ENCODE results near the gene FIGNL1. TPM values are rescaled to one million over a fixed set of nuclear protein-coding genes. Genes with fewer than 3 reads are reported as not detected.

The FIGNL1 gene
- total RNA-seq, 1 donor from 2014 or later = 36.3 TPM

DNA sequence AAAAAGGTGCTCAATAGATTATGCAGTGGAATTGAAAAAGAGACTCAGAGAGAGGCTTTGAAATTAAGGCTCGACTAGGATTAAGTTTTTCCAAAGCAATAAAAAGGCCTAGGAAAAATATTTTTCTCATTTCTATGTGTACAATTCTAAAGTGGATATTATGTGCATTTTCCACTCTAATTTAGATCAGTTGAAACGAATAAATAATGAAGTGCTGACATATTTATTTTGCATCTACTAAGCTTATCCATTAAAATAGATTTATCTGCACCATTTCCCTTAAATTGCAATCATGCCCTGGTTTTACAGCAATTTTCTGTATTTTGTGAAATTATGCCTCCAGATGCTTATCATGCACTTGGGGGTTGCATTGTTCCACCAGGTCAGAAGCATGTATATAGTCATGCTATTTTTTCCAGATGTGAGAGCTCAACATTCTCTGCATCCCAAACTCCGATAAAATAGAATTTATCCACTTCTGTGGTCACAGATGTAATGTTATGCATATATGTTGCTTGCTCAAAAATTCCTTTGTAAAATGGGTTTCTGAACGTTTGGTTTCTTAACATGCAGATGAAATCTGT, 18.3 kb downstream of the FIGNL1 start:
- intact Hi-C loops (cut with micrococcal nuclease) = no loop called here

DNA sequence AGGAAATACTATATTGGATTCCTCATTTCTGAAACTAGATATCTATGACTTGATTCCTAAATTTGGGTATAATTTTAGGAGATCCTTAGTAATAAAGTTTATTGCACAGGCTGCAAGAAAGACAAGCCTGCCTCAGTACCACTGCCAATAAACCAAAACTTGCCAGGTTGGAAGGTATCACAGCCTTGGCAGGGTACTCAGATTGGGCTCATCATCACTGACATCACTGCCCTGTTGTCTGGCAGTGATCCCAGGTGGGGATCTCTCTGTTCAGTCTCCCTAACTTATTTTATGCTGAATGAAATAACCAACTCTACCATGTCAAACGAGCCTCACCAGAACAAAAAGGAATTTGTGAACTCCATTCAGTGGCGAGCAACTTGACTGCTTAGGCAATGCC, 18.8 kb downstream of the FIGNL1 start:
- intact Hi-C loops (cut with micrococcal nuclease) = no loop called here

DNA sequence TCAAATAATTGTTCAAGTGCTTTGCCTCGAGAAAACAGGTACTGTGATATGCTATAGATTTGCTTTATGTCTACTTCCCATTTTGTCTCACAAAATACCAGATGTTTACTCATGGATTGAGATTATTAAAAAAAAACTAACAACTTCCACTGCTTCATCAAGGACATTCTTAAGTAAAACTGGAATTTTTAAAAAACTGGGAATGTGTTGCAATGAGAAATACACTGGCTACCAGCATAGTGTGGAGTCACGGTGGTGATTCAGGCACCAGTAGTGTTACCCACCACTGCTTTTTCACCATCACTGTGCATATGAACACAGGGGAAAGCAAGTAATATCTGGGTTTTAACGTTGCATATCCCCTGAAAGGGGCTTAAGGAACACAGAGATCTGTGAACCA, 21.2 kb downstream of the FIGNL1 start:
- intact Hi-C loops (cut with micrococcal nuclease) = no loop called here

DNA sequence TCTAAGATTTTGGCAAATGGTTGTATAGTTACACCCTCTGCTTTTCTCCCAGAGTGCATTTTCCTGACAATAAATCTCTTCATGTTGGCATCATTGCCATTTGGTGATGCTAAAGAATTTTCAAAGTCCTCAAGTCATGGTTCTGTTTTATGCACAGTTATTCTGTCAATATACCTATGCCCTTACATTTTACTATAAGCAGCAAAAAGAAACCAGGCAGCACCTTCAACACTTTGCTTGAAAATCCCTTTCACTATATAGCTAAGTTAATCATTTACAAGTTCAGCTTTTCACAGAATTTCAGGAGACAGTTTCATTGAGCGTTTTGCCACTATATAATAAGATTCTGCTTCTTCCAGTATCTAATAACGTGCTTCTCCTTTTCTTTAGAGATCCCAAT, 22.6 kb downstream of the FIGNL1 start:
- intact Hi-C loops (cut with micrococcal nuclease) = no loop called here

DNA sequence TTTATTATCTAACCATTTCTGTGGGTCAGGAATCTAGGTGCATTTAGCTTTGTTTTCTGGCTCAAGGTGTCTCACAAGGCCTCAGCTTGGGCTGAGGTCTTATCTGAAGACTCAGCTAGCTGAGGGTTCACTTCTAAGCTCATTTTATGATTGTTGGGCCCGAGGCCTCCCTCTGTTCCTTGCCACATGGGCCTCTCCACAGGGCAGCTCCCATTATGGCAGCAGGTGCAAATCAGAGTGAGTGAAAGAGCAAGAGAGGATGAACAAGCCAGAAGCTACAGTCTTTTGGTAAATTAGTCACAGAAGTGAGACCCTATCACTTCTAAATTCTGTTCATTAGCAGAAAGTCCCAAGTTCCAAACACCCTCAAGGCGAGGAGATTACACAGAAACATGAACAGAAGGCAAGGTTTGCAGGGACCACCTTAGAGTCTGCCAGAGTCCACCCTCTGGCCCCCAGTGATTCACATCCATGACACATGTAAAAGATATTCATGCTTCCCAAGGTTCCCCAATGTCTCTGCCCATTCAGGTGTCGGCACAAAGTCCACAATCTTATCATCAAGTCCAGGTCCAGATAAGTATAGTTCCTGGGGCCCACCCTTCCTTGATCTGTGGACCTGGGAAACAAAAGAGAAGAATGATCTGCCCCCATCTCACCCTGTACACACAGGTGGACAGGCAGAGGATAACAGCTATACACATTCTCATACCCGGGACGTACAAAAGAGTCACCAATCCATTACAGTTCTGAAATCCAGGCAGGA, 23.7 kb downstream of the FIGNL1 start:
- intact Hi-C loops (cut with micrococcal nuclease) = no loop called here

DNA sequence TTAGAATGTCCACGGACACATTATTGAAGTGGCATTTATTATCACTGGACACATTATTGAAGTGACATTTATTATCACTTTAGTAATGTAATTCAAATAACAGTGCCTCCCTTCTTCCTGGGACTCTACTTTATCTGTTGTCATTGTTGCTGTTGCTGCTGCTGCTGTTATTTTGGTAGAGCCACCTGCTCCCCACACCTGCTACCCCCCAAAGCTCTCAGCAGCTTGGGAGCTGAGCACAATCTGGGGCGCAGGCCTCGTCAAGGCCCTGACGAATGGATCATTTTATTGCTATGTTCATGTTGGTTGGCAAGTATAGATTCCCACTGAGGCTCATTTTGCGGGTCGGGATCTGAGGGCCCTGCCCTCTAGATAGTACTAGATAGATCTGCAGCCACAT, 24.8 kb downstream of the FIGNL1 start:
- intact Hi-C loops (cut with micrococcal nuclease) = no loop called here

DNA sequence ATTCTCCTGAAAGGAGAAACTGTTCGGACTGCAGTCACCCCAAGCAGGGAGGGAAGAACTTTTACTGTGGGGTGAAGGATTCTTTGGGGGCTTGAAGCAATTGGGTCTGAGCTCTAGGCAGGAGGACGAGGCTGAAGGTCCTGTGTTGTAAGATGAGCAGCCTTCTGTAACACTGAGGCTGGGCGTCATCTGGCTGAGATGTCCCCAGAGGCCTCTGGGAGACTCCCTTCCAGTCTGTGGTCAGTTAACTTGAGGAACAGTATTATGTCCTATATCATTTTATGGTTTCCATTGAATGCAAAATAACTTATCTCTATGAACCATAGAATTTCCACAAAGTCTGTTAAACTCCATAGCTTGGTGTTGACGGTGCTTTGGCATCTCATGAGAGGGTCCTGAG, 26.3 kb downstream of the FIGNL1 start:
- intact Hi-C loops (cut with micrococcal nuclease) = no loop called here

DNA sequence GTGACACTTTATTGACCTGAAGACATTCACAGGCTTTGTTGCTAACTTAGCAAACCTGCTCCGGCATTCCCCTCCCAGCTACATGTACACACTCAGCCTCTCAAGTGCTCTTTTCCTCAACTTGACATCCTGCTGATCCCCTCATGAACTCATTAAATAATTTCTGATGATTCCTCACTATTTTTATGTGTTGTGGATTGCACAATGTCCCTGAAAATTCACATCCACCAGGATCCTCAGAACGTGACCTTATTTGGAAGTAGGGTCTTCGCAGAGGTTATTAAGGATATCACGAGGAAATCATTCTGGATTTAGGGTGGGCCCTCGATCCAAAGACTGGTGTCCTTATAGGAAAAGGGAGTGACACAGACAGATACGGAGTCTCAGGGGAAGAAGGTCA, 27.3 kb downstream of the FIGNL1 start:
- intact Hi-C loops (cut with micrococcal nuclease) = no loop called here

DNA sequence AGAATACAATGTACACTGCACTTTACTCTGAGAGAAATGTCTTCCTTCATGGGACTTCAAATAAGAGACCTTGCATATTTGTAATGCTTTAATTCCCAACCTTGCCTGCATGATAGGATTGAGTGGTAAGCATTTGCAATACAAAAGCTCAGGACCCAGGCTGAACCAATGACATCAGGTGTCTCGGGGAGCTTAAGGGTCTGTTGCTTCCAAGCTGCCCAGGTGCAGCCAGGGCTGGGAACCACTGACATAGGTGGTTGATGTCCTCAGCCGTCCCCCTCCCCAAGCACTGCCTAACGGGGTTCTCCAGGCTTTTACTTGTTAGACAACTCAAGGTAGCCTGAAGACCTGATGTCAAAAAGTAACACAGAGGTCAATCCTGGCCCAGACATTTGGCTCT, 29.1 kb downstream of the FIGNL1 start:
- intact Hi-C loops (cut with micrococcal nuclease) = no loop called here

DNA sequence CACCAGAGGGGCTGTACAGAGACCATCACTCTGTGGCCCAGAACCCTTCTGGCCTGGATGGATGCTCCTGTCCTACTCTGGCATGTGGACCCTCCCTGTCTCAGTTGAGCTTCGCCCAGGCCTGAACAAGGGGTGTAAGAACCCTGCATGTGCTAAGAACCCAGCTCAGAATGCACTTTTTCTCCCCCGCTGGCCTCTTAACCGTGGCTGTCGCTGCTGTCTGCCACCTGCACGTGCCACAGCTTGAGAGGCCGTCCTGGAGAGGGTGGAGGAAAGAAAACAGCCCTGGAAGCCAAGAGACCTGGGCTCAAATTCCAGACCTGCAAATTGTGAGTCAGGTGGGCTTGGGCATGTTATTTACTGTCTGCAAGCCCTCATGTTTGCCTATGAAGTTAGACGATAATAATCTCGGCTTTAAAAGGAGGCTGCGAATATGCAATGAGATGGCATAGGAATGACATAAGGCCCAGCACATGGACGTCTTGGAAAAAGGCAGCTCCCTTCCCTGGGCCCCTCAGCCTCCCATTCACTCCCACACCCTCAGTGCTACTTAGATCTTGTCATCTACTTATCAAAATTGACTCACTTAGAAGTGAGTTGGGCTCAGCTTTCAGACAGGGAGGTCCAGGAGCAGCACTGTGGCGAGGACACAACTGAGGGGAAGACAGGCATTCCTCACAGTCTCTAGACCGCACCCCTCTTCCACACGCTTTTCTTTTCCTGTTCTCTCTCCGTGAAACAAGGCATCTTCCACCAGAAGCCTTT, 31.4 kb downstream of the FIGNL1 start:
- intact Hi-C loops (cut with micrococcal nuclease) = loop anchor here (1.0 to 2.0 kb wide), 5 partner anchors 50 to 326 kb away; no protein-coding TSS in a partner anchor

DNA sequence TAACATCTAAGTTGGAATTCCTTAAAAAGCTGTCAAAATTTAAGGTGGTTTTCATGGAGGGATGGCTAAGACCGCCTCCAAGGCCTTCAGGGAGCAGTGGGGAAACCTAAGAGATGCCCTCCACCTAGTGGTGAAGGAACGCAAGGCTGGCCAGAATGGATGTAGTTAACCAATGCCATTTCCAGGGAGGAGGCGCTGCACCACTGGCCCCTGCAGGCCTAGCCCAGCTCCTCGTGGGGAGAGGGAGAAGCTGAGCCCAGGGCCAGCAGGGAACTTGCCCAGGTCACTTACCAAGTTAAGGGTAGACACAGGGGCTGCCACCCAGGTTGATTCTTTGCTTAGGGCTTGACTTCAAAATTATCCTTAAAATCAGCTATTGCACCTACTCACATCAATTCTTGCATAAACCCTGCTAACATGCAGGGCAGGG, 32.0 kb downstream of the FIGNL1 start:
- intact Hi-C loops (cut with micrococcal nuclease) = loop anchor here (1.0 to 2.0 kb wide), 5 partner anchors 49 to 326 kb away; no protein-coding TSS in a partner anchor

DNA sequence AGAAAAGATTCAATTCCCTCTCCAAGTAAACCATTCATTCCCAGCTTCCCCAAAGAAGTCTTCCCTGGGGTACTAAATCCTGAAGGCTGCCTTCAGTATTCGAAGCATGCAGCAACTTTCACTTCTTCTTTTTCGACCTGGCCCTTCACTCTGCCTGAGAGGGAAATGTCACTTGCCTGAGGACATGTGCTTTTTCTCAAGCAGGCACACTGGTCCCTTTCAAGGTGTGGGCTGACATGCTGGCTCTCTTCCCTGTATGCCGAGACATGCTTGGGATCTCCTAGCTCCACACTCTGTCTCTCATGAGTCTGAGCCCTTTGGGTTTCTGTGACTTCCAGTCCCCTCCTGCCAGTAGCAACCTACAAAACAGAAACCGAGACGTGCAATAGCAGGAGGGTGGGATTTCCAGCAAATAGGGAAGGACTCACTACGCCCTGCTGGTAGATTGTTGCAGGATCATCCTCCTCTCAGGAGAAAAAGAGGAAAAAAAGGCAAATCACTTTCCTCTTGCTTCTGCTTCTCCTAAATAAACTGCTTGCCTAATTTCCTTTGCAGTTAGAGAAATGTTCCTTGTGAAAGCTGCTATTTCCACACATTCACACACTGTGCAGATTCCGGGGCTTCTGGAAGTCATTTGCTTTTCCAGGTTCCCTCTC, 33.5 kb downstream of the FIGNL1 start:
- intact Hi-C loops (cut with micrococcal nuclease) = no loop called here

DNA sequence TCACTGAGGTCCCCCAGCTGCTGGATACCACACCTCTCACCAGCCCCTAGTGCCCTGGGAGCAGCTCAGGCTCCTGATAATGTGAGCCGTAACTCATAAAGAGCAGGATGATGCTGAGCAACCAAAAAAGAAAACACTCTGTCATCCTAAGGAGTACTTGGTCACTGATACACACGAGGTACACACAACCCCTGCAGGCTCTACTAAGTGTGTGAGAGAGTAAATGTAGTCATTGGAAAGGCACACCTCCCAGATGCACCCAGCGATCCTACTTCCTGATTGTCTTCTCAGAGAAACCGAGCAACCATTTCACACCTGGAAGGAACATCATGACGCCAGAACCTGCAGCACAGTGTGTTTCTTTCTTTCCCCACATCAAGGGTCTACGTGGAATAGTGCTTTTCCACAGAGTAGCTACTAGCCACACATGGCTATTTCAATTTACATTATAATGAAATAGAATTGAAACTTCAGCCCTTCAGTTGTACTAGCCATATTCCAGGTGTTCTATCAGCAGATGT, 34.2 kb downstream of the FIGNL1 start:
- intact Hi-C loops (cut with micrococcal nuclease) = loop anchor here (2.0 kb wide), 1 partner anchor 19 kb away; no protein-coding TSS in a partner anchor

DNA sequence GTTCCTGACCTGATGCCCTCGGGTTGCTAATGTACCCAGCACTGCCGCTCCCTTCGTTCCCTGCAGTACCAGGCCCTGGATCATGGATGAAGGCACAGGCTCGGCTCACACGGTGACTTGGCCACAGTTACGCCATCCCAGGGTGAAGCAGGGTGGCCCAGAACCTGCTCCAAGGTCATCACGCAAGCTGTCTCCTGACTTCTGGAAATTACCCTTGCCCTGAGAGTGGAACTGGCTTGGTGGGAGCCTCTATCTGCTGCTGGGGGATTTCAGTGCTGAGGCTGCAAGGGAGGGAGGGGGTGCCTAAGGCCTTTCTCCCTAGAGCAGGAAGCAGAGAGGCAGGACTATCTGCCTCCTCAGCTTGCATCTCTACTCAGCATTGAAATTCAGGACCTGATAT, 36.6 kb downstream of the FIGNL1 start:
- intact Hi-C loops (cut with micrococcal nuclease) = no loop called here

DNA sequence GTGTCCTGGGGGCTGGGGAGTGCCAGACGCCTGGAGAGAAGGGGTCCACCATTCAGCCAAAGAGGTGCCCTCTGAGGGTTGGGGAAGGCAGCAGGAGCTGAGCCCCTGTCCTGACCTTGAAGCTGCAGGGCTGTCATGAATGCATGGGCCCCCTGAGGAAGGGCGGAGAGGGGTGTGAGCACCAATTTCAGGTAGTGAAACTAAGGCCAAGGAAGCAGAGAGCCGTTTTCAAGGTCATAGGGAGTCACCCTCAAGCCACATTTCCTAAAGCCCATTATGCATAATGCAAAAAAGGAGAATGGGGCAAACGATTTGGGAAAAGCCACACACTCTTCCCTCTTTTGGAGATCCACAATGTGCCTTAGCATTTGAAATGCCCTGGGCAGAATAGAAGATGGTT, 37.2 kb downstream of the FIGNL1 start:
- intact Hi-C loops (cut with micrococcal nuclease) = no loop called here

DNA sequence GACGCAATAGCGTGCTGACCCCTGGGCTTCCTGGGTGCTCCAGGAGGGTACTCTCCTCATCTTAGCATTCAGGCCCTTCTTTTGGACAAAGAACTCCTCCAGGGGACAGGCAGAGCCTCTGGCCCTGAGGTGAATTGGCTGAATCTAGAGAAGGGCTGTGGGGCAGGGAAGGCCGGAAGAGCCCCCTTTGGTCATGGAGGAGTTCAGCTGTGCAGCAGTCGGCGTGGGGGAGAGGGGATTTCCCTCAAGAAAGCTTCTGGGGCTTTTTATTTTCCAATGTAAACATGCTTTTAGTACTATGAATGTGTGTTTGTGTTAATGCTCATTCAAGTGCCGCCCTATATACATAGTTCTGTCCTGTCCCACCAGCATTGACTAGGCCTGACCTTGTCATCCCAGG, 38.8 kb downstream of the FIGNL1 start:
- intact Hi-C loops (cut with micrococcal nuclease) = no loop called here

DNA sequence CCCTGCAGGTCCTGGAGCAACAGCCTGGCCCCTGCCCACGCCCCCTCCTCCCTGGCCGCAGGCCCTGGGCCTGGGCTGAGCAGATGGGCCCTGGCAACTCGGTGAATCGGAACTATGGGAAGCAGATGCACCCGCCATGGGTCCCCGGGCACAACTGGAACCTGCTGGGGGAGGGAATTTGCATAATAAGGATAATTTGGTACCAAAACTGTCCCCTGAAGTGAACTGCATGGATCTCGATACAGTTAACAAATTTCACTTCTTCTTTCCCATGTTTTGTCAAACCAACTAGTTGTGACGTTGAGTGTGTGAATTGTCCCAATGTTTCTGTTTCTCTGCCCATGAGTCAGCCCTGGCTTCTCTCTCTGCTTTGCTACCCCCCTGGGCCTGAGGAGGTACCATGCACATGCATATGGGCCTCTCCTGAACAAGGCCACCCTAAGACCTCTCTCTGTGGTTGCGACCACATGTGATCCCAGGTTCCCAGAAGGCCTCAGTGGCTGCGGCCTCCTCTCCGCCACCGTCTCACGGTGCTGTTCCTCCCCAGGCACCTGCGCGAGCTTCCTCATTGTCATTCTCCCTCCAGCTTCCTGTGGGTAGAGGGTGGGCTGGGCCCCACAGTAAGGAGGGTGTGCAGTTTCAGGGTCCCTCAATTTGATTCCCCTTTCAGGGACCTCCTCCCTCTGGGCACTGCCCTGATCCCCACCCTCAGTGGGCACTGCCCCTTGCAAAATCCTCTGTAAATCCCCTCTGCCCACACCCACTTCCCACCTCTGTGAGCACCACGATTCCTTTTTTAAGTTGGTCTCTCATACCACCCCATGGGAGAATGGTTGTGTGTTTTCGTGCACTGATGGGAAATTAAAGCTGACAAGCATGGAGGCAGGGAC, 40.0 kb downstream of the FIGNL1 start:
- intact Hi-C loops (cut with micrococcal nuclease) = no loop called here

DNA sequence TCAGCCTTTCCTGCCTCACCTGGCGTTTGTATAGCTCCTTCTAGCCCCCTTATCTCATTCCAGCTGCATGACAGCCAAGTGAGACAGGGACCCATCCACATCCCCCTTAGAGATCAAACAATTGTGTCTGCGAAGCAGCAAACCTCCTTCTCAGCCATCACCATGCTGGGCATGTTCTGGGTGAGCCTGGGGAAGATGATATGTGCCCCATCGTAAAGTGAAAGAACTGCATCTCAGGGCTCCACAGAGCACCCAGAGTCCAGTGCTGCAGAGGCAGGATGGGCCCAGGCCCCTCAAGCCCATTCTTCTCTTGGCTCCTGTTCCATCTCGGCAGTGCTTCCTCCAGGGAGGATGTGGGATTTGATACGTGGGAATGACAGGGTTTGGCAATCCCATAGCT, 43.2 kb downstream of the FIGNL1 start:
- intact Hi-C loops (cut with micrococcal nuclease) = no loop called here

DNA sequence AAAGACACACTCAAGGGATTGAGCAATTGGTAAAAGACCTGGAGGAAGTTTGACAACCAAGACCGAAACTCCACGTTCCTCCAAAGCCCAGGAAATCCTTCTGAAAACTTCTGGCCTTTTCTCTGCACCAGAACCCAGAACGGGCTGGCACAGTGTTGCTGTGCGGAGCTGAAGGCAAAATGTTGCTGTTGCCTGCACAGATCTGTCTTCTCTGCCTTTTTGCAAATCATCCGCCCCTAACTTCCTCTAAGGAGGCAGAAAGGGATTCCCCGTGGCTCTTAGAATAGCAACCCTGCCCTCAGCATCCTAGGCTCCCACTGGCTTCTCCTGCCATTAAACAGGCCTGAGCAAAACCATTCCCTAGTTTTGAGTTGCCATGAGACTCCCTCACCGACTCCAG, 44.9 kb downstream of the FIGNL1 start:
- intact Hi-C loops (cut with micrococcal nuclease) = no loop called here

DNA sequence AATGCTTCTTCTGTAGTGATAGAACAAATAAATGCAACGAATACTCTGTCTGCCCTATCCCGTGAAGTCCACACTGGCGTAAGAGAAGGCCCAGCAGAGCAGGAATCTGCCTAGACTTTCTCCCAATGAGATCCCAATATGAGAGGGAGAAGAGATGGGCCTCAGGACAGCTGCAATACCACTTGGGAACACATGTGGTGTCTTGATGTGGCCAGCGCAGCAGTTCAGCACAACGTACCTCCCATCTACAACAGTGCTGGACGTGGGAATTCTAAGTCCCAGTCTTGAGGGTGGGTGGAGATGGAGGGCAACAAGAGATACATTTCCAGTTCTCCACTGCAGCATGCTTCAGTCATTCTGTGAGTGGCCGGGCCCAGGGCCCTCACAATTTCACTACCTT, 45.8 kb downstream of the FIGNL1 start:
- intact Hi-C loops (cut with micrococcal nuclease) = no loop called here

DNA sequence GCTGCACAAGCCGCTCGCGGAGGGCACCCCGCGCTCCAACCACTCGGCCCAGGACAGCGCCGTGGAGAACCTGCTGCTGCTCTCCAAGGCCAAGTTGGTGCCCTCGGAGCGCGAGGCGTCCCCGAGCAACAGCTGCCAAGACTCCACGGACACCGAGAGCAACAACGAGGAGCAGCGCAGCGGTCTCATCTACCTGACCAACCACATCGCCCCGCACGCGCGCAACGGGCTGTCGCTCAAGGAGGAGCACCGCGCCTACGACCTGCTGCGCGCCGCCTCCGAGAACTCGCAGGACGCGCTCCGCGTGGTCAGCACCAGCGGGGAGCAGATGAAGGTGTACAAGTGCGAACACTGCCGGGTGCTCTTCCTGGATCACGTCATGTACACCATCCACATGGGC, 50.0 kb downstream of the FIGNL1 start:
- intact Hi-C loops (cut with micrococcal nuclease) = no loop called here
